Endothelial cell of umbilical vein (primary cell): Measurements from ENCODE around the gene SPPL2C. TPM values are rescaled to one million over a fixed set of nuclear protein-coding genes. Genes with fewer than 3 reads are reported as not detected.

Source experiments
- BruUV-seq: library from RNA; stranded (reverse); fragments of 400-500 nt; replicated peaks from 2 replicates; lab custom pipeline; 2021; lab: Mats Ljungman, UMichigan
- CTCF ChIA-PET: fragments of 300-600, 350-600 bp; sonication (Branson Sonifier 250); formaldehyde crosslinking; loops from one replicate; lab custom pipeline; 2021; ENCODE audit warnings: antibody characterized with exemption, inconsistent platforms; lab: Charles Lee
- POLR2A ChIA-PET: fragments of 300-600, 350-600 bp; sonication (Branson Sonifier 250); formaldehyde crosslinking; loops from one replicate; lab custom pipeline; 2021; ENCODE audit warnings: antibody characterized with exemption, inconsistent platforms; lab: Charles Lee
- DNase-seq: peaks from one replicate; pipeline ENCODE4 v3.0.0-alpha.2; 2011; ENCODE audit warnings: low read depth, low spot score
- FAIRE-seq: peaks from 2 replicates; lab custom pipeline; 2011; peaks lifted over from hg19 to GRCh38; lab: Jason Lieb, UNC
- H2AFZ ChIP-seq: 2 replicates; pipeline ENCODE4 v1.6.0; 2012; ENCODE audit warnings: low read depth, low read length, control low read depth, inconsistent platforms
- H3K27ac ChIP-seq: 2 replicates; pipeline ENCODE4 v1.5.1; 2011; ENCODE audit warnings: low read depth, mild to moderate bottlenecking, control low read depth, low read length, moderate library complexity; ENCODE audit not compliant: insufficient read depth
- H3K27me3 ChIP-seq, 2 experiments: 2 replicates each; pipeline versions ENCODE4 v1.6.0 to v1.6.1; 2011; ENCODE audit warnings: low read length in 2 of 2, mixed read lengths in 1 of 2; ENCODE audit not compliant: control insufficient read depth in 2 of 2, insufficient read depth in 2 of 2
- H3K36me3 ChIP-seq, 2 experiments: 2 replicates in 1 of 2; 3 replicates in 1 of 2; pipeline ENCODE4 v1.5.1; 2011; ENCODE audit warnings: low read length in 2 of 2, mild to moderate bottlenecking in 1 of 2, moderate library complexity in 1 of 2; ENCODE audit not compliant: control insufficient read depth in 2 of 2, insufficient read depth in 2 of 2; ENCODE audit errors: extremely low read depth in 1 of 2
- H3K4me1 ChIP-seq: 3 replicates; pipeline ENCODE4 v1.5.1; 2011; ENCODE audit warnings: mild to moderate bottlenecking, low read length; ENCODE audit not compliant: control insufficient read depth, insufficient read depth; ENCODE audit errors: extremely low read depth
- H3K4me2 ChIP-seq: 2 replicates; pipeline ENCODE4 v1.6.1; 2011; ENCODE audit warnings: low read length, control low read depth, mixed read lengths; ENCODE audit not compliant: insufficient read depth
- H3K4me3 ChIP-seq, 3 experiments: fragments of 200-600 bp in 1 of 3; sonication (generic), shearing (Covaris generic) in 1 of 3; replicated peaks in 1 of 3; 2 replicates each; pipeline ENCODE4 v1.5.1; 2011 to 2016; ENCODE audit warnings: control low read depth in 3 of 3, low read length in 3 of 3, mild to moderate bottlenecking in 2 of 3, inconsistent platforms in 1 of 3, low read depth in 1 of 3, moderate library complexity in 1 of 3; ENCODE audit not compliant: insufficient read depth in 1 of 3
- H3K79me2 ChIP-seq: 2 replicates; pipeline ENCODE4 v1.6.0; 2012; ENCODE audit warnings: low read length, inconsistent platforms; ENCODE audit not compliant: control insufficient read depth, insufficient read depth
- H3K9ac ChIP-seq: replicated peaks from 2 replicates; pipeline ENCODE3; 2011; ENCODE audit warnings: low read length, control low read depth; ENCODE audit not compliant: insufficient read depth; ENCODE audit errors: extremely low read depth
- H3K9me1 ChIP-seq: replicated peaks from 3 replicates; pipeline ENCODE4 v1.6.0; 2011; ENCODE audit warnings: mild to moderate bottlenecking, low read length; ENCODE audit not compliant: control insufficient read depth, insufficient read depth; ENCODE audit errors: extremely low read depth
- H3K9me3 ChIP-seq: replicated peaks from 2 replicates; pipeline ENCODE4 v1.5.1; 2012; ENCODE audit warnings: low read length, inconsistent platforms; ENCODE audit not compliant: control insufficient read depth, insufficient read depth
- H4K20me1 ChIP-seq: replicated peaks from 2 replicates; pipeline ENCODE3; 2011; ENCODE audit warnings: mild to moderate bottlenecking, low read length; ENCODE audit not compliant: control insufficient read depth, insufficient read depth; ENCODE audit errors: extremely low read depth
- CTCF ChIP-seq, 2 donors: IDR thresholded peaks; 1 replicate in 1 of 2; 2 replicates in 1 of 2; pipeline ENCODE4 v1.5.1; 2011; ENCODE audit warnings: low read length in 2 of 2, mild to moderate bottlenecking in 2 of 2, moderate library complexity in 2 of 2, control low read depth in 1 of 2, inconsistent platforms in 1 of 2, low read depth in 1 of 2; ENCODE audit not compliant: insufficient read depth in 1 of 2; ENCODE audit errors: extremely low read depth in 1 of 2
- EZH2 ChIP-seq: IDR thresholded peaks from 2 replicates; pipeline ENCODE4 v1.6.1; 2012; ENCODE audit warnings: borderline replicate concordance, low read depth, mild to moderate bottlenecking, moderate library complexity, low read length, inconsistent platforms; ENCODE audit not compliant: severe bottlenecking
- FOS ChIP-seq: IDR thresholded peaks from 2 replicates; pipeline ENCODE4 v1.6.1; 2011; ENCODE audit warnings: mild to moderate bottlenecking, low read length, moderate library complexity, borderline replicate concordance; ENCODE audit not compliant: insufficient read depth
- GATA2 ChIP-seq: IDR thresholded peaks from 2 replicates; pipeline ENCODE4 v1.7.0; 2011; ENCODE audit warnings: low read depth, mild to moderate bottlenecking, moderate library complexity, mixed read lengths, low read length; ENCODE audit not compliant: insufficient read length, insufficient read depth
- JUN ChIP-seq: IDR thresholded peaks from 2 replicates; pipeline ENCODE4 v1.6.1; 2011; ENCODE audit warnings: borderline replicate concordance, low read depth; ENCODE audit not compliant: insufficient read length, insufficient read depth
- MAX ChIP-seq: IDR thresholded peaks from 2 replicates; pipeline ENCODE4 v1.6.1; 2011; ENCODE audit not compliant: insufficient read depth, insufficient read length
- MYC ChIP-seq: IDR thresholded peaks from one replicate; pipeline ENCODE4 v1.6.1; 2011; ENCODE audit warnings: mild to moderate bottlenecking, low read depth, low read length
- POLR2A ChIP-seq: IDR thresholded peaks from 2 replicates; pipeline ENCODE4 v1.6.1; 2012; ENCODE audit warnings: low read depth, mild to moderate bottlenecking, control low read depth, low read length
- POLR2AphosphoS5 ChIP-seq: IDR thresholded peaks from 2 replicates; pipeline ENCODE4 v1.6.1; 2012; ENCODE audit warnings: low read depth, mild to moderate bottlenecking, control low read depth, low read length, moderate library complexity; ENCODE audit not compliant: insufficient read depth
- dilution Hi-C: fragments of 300-500 bp; cut with MboI; formaldehyde crosslinking; loops from one replicate; pipeline ENCODE4 v1.15.0; 2019; ENCODE audit warnings: low sequenced_read_pairs; ENCODE audit not compliant: extremely low pct_ligation_motif_present
- intact Hi-C: fragments of 100-400 bp; cut with micrococcal nuclease; formaldehyde crosslinking; loops from one replicate; pipeline ENCODE4 v1.10.0; 2022
- polyA plus RNA-seq, 4 experiments: library from polyadenylated mRNA; depleted of rRNA in 3 of 4; stranded (reverse) in 3 of 4; unstranded in 1 of 4; fragments of >200 nt; gene quantifications; 2 replicates each; pipeline versions ENCODE4 v1.2.1 to v1.2.3, GENCODE V29; 2011 to 2012; ENCODE audit warnings: missing spikeins in 1 of 4
- total RNA-seq: library from RNA; stranded (reverse); gene quantifications from 2 replicates; pipeline ENCODE4 v1.2.3, GENCODE V29; 2021

SPPL2C gene
- total and polyA plus RNA-seq, 2 donors (not counting 3 experiments of a cell fraction or from before 2014, with no cell fraction given), result not detected

DNA sequence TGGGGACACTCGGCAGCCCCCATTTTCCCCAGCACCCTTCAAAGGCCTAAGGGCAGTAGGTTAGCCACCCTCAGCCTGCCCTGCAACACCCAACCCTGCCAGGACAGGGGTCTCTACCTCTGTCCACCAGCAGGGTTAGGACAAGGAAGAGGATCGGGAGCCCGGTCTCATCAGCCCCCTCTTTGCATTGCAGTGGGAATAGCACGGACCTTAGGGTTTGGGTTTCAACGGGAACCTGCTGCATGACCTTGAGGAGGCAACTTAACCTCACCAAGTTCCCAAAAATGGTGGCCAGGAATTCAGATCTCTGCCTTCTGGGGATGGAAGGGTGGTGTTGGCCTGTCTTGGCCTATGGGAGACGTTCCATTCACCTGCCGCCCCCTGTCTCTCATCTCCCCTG, 20.2 kb upstream of the SPPL2C start:
- Histone ChIP-seq H4K20me1 (no peaks in the 10 kb centered on the region), H3K27ac (no peak overlapping the region), H3K9me1 (no peaks in the 10 kb centered on the region), H3K4me2 (no peak overlapping the region), H3K36me3 (no peaks in the 10 kb centered on the region), H3K9me3 (no peaks in the 10 kb centered on the region), H3K9ac (no peak overlapping the region), H3K4me1 (no peaks in the 10 kb centered on the region), H3K27me3 (no peaks in the 10 kb centered on the region), H3K79me2 (no peaks in the 10 kb centered on the region), H3K4me3 (no peak overlapping the region), H2AFZ (no peak overlapping the region)
- BruUV-seq, result no TSS peak
- CTCF ChIA-PET, result no interaction called here
- DNase-seq, result no peak
- intact Hi-C loops (no loop called here), dilution Hi-C loops (no loop called here)
- FAIRE-seq, result no peak
- TF ChIP-seq POLR2AphosphoS5, result no peak
- no peak for TF ChIP-seq MAX
- TF ChIP-seq CTCF (IDR thresholded peaks at IDR 0.05; ENCODE audit: extremely low read depth in 1 of 2, insufficient read depth in 1 of 2, low read depth in 1 of 2, low read length in 2 of 2), result no peak
- TF ChIP-seq FOS, result no peak
- no peak for TF ChIP-seq POLR2A
- TF ChIP-seq EZH2, result no peak
- TF ChIP-seq MYC, result no peak
- TF ChIP-seq JUN, result no peak
- TF ChIP-seq GATA2, result no peak
- POLR2A ChIA-PET, result no interaction called here
